ENCODE measurements around the gene SLC26A11.
A peak's percentile ranks its signal among the peaks of the same experiment; 100 is the strongest.

Gene SLC26A11

DNA sequence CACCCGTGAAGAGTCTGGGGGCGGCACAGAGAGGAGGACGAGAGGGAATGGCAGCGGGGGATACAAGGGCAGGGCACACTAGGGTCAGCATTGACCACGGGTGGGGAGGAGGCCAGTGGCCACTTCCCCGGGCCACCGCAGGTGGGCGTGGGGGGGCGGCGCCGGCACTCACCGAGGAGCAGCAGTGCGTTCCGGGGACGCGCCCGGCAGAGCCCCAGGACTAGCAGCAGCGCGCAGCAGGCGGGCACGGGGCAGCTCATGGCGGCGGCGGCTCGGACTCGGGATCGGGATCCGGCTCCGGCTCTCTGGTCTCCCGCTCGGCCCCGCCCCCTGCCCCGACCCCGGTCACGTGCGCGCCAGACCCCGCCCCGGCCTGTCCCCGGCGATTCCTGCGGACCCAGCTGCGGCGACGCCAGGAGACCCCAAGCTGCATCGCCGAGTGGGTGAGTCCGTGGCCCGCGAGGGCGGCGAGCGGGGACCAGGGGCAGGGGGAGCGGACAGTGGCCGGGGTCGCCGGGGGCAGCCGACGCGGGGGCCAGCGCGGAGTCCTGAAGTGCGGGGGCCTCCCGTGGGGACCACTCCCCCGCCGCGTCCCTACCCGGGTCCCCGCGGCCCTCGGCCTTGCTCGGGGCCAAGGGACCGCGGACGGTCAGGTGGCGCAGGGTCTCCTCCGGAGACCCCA lies at the start of gene SLC26A11, which contains the start of gene SGSH:
SLC26A11 (plus strand) TSS at position 374 of the 682 bp plus-strand sequence. CDS start 1,134 bp downstream, outside the sequence.
SGSH (minus strand) TSS at position 280 of the 682 bp plus-strand sequence; CDS start at position 260, 20 bp downstream.
- peak; percentile 69 for DNase-seq

DNA sequence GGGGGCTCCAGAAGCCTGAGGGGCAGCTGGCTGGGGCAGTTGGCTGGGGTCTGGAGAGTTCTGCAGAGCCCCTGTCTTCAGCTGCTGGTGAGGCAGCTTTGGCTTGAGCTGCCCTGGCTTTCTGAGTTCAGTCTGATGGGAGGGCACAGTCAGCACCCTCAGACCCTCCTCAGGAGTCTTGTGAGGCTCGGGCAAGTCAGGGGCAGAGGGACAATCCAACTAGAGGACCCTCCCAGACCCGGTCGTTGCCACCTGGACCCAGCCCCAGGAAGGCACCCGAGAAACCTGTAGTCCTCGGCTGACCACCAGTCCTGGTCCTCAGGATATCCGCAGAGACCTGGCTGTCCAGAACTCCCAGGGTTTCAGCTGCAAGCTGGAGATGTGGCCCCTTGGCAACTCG lies 48.5 kb upstream of the SLC26A11 start:
- no peak for DNase-seq

DNA sequence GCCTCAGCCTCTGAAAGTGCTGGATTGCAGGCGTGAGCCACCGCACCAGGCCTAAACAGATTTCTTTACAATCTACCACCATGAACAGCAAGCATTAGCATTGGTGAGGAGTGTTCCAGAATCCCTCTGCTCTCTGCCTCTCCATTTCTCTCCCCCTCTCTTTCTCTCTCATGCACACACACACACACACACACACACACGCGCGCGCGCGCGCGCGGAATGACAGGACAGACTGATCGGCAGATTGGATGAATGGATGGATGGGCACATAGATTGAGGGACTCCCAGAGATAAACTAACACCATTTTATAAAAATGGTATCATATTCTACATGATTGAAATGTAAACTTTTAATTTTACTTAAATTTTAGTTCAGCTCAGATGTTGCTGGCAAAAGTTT lies 47.1 kb upstream of the SLC26A11 start:
- no peak for DNase-seq

DNA sequence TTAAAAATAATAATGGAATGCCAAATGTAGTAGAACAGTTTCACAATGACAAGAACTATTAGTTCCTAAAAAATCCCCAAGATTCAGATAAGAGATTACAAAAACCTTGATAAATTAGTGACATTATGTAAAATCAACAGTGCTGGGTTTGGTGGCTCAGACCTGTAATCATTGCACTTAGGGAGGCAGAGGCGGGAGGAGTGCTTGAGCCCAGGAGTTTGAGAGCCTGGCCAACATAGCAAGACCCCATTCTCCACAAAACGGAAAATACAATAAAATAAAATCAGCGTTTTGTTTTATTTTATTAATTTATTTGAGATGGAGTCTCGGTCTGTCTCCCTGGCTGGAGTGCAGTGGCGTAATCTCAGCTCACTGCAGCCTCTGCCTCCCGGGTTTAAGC lies 46.3 kb upstream of the SLC26A11 start:
- no peak for DNase-seq

DNA sequence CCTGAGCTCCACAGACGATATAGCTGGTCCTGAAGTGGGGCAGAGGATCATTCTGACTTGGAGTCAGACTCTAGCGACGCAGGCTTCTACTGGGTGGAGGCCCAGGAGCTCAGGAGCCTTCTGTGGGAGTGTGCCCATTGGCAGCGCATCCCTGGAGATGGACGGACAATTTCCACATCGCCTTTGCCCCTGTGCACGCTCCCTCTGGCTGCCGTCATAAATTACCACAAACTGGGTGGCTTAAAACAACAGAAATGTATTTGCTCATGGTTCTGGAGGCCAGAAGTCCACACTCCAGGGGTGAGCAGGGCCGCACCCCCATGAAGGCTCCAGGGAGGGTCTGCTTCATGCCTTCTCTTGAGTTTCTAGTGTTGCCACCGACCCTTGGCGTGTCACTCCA lies 43.5 kb upstream of the SLC26A11 start:
- DNase-seq, result no peak

DNA sequence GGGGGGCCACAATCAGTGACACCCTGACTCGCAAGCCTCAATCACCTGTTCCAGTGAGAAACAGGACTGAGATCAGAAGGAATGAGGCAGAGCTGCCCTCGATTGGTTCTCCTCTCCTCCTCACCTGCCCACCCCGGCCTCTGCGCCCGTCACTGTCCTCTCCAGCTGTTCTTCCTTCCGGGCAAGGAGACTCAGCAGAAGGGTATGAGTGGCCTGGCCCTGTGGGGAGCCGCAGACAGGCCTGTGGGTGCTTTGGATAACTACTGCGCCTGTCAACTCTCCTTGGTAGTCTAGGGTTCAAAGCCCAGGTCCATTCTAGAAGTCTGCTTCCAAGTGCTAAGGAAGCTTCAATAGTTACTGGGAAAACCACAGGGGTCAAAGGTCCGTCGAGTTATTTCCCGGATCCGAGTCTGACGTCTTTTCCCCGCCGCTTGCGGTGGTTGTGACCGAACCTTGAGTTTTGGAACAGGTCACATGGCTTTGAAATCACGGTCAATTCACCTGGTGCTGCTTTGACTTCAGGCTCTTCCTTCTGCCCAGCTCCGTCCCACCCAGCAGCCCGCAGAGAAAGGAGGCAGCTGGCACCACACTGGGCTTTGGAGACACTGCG lies 42.1 kb upstream of the SLC26A11 start:
- no peak for DNase-seq

DNA sequence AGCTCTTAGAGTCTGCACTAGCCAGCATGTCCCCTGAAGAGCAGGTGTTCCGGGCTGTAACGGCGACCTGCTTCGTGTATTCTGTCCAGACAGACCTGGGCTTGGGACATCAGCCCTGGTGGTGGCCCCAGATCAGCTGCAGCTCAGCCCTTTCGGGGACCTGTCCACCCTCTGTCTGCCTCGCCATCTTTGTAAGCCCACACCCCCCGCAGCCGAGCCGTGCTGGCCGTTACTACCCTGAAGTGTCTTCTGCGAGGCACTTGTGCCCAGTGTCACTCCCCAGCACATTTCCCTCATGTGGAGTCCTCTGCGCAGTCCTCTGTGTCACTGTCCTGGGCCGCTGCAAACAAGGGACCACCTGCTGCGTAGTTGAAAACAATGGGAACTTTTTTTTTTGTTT lies 40.0 kb upstream of the SLC26A11 start:
- DNase-seq, result no peak

DNA sequence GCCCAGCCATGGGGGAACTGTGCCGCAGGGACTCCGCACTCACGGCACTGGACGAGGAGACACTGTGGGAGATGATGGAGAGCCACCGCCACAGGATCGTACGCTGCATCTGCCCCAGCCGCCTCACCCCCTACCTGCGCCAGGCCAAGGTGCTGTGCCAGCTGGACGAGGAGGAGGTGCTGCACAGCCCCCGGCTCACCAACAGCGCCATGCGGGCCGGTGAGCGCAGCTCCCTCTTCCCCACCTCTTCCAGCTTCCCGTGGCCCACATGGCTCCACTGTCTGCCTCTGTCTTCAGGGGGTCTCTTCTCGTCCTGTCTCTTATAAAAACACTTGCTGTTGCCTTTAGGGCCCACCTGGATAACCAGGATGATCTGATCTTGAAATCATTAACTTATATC lies 38.8 kb upstream of the SLC26A11 start:
- DNase-seq, result no peak

DNA sequence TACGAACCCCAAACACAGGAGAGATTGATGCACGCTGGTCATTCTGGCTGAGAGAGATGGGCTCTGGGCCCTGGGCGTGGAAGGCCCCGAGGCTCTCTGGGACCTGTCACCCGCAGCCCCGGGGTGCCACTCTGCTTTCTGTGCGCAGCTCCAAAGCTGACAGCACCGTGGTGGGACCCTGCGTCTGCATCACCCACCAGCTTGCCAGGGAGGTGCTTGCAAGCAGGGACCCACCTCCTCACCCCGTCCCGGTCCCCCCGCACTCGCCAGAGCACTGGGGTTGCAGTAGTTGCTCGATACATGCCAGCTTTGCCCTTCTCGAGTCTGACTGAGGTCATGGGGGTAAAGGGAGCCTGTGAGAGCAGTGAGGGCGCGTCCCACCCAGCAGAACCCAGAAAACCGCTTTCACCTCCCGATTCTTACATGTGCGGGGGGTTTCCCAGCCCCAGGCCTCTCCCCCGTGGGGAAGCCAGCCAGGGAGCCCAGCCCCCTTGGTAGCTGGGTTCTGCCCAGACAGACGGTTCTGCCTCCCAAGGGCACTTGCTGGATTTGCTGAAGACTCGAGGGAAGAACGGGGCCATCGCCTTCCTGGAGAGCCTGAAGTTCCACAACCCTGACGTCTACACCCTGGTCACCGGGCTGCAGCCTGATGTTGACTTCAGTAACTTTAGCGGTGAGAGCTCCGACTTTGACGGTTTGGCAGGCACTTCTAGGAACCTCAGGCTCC lies 37.9 kb upstream of the SLC26A11 start:
- DNase-seq, result no peak

DNA sequence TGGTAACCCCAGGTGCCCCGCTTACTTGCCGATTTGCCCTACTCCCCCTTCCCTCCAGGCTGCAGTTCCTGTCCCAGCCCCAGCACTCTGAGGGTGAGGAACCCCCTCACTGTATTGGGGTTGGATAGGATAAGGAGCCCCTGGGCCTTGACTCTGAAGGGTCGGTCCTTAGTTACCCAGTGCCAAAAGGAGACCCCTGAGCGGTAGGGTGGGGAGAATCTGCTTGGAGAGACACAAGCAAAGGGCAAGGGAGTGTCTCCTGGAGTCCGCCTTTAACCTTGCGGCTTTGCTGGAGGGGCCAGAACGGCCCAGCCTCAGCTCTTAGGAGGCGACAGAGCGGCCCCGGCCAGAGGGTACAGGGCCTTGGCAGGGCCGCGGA lies 37.4 kb upstream of the SLC26A11 start:
- no peak for DNase-seq

DNA sequence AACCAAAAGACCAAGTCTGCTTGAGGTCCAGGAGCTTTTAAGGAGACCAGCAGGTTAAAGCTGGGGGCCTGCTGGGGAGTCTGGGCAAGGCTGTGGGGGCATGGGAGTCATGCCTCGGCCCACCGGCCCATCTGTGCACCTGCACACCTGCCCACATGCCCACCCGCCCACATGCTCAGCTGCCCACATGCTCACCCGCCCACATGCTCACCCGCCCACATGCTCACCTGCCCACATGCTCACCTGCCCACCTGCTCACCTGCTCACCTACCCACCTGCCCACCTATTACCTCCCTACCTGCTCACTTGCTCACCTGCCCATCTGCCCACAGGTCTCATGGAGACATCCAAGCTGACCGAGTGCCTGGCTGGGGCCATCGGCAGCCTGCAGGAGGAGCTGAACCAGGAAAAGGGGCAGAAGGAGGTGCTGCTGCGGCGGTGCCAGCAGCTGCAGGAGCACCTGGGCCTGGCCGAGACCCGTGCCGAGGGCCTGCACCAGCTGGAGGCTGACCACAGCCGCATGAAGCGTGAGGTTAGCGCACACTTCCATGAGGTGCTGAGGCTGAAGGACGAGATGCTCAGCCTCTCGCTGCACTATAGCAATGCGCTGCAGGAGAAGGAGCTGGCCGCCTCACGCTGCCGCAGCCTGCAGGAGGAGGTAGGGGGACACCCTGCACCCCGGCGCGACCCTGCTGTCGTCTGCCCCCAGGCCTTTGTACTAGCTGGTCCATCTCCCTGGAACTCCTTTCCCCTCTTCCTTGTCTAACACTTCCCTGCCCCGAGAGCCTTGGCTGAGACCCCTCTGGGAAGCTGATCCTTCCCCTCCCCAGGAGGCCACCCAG lies 36.4 kb upstream of the SLC26A11 start:
- no peak for DNase-seq

DNA sequence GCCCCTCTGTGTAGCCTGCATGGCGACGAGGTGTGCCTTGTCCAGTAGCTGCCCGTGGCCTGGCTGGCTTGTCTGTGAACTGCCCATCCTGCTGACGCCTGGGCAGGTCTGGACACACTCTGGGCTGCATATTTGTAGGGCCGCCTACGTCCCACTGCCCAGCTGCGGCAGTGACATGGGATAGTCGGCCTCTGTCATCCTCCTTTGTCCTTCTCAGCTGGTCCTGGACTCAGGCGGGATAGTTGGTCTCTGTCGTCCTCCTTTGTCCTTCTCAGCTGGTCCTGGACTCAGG lies 35.9 kb upstream of the SLC26A11 start:
- DNase-seq, result no peak

DNA sequence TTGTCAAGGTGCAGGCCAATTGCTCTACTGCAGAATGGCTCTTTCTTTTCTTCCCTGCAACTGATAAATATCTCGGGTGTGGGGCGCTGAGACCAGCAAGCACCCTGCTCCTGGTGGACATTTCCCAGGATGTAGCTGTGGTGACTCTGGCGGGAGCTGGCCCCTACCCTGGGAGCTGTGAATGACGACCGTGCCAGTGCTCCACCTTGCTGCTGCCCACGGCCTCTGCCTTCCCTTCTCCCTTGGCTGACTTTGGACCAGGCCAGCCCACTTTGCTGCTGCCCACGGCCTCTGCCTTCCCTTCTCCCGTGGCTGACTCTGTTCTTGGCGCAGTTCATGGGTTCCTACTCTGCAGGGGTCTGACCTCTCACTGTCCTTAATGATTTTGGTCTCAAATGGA lies 34.3 kb upstream of the SLC26A11 start:
- DNase-seq, result no peak

DNA sequence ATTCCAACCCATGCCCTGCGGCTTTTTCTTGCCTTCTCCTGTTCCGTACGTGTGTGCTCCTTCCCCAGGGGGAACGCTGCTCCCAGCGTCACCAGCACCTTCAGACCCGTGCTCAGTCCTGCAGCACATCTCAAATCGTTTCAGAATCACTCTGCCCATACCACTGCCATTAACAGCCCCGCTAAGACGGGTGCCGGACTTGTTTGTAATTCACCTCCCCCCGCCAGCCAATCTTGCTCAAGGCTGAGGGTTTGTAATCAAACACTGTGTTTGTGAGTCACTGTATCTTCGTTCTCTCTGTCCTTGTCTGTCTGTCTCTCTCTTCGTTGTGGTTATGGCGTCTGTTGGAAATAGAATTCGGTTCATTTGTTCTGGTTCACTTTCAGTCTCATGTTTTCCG lies 33.1 kb upstream of the SLC26A11 start:
- no peak for DNase-seq

DNA sequence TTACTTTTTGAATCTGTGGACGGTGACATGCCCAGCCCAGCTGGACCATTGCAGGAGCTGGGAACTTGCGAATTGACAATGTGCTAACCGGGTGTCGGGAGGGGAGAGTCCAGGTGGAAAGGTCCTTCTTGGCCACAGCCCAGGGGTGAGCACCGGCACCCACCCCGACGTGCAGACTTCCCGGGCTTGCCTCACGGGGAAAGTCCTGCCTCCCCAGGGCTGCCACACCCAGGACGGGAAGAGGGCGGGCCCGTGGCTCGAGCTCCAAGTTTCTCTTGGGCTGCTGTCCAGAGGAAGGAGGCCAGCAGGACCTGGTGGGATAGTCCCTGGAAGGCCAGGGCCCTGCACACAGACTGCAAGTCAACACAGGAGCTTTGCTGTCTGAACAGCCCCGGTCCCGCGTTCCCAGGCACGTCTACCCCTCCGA lies 32.7 kb upstream of the SLC26A11 start:
- DNase-seq, result no peak

DNA sequence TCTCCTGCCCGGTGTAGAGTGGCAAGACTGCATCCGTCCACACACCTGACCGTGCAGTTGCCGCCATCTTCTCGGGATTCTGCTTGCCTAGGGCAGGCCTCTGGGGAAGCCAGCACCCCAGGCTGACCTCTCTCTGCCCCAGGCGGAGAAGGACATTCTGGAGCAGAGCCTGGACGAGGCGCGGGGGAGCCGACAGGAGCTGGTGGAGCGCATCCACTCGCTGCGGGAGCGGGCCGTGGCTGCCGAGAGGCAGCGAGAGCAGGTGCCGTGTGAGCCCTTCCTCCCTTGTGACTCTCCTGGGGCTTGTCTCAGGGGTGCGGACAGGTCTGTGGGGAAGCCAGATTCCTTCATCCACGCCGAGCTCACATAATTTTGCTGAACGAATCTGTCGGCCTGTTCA lies 30.6 kb upstream of the SLC26A11 start:
- no peak for DNase-seq

DNA sequence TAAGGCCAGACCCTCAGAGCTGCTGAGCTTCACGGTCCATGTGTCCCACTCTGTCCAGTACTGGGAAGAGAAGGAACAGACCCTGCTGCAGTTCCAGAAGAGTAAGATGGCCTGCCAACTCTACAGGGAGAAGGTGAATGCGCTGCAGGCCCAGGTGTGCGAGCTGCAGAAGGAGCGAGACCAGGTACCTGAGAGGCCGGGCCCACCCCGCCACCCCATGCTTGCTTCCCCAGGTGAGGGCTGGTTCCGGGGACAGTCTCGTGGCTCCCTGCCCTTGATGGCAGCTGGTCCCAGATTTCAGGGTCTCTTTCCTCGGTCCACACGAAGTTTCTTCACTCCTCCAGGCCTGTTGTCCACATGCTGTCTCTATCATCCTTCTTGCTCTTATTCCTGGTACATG lies 29.5 kb upstream of the SLC26A11 start:
- DNase-seq, result no peak

DNA sequence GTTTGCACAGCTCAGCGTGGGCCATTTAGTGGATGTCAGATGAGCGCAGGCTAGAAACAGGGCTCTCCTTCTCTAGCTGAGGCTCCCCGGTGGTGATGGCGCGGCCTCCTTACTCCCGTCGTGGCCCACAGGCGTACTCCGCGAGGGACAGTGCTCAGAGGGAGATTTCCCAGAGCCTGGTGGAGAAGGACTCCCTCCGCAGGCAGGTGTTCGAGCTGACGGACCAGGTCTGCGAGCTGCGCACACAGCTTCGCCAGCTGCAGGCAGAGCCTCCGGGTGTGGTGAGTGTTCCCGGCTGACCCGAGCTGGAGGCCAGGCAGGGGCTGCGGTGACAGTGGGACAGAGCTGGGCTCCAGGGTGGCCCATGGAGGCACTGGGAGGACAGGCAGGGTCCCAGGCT lies 29.0 kb upstream of the SLC26A11 start:
- no peak for DNase-seq

DNA sequence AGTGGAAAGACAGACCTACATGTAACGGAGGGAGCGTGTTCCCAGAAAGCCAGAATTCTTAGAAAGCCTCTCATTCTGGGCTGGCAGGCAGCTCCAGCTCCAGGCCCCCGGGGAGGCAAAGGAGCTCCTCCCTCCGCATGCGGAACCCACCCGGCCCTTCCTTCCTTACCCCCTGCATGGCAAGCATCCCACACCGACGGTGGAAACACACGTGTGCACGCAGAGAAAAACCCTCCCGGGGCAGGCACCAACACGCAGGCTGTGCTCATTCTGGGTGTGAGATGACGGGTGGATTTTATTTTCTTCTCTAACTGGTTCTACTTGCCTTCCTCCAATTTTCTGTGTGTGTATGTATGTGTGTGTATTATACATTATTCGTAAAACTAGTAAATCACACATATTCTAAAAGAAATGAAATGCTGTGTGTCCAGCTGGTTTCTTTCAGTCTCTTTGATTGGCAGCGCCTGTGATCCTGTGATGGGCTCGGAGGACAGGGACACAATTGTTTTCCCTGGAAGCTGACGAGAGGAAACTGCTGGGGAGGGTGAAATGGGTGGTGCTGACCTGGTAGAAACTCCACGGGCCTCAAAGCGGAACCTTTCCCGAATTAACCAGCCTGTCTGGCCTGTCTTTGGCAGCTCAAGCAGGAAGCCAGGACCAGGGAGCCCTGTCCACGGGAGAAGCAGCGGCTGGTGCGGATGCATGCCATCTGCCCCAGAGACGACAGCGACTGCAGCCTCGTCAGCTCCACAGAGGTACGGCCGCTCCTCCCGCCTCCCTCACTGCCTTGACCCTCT lies 28.2 kb upstream of the SLC26A11 start:
- DNase-seq, result no peak

DNA sequence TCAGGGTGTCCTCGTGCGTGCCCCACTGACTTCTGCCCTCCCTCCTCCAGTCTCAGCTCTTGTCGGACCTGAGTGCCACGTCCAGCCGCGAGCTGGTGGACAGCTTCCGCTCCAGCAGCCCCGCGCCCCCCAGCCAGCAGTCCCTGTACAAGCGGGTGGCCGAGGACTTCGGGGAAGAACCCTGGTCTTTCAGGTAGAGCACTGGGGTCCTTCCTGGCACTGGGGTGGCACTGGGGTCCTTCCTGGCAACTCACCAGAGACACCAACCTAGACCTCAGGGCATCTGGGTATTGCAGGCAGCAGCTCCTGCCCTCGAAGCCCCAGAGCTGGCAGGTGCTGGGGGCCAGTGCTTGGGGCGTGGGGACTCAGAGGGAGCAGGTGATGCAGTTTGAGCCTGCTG lies 25.1 kb upstream of the SLC26A11 start:
- DNase-seq, result no peak

DNA sequence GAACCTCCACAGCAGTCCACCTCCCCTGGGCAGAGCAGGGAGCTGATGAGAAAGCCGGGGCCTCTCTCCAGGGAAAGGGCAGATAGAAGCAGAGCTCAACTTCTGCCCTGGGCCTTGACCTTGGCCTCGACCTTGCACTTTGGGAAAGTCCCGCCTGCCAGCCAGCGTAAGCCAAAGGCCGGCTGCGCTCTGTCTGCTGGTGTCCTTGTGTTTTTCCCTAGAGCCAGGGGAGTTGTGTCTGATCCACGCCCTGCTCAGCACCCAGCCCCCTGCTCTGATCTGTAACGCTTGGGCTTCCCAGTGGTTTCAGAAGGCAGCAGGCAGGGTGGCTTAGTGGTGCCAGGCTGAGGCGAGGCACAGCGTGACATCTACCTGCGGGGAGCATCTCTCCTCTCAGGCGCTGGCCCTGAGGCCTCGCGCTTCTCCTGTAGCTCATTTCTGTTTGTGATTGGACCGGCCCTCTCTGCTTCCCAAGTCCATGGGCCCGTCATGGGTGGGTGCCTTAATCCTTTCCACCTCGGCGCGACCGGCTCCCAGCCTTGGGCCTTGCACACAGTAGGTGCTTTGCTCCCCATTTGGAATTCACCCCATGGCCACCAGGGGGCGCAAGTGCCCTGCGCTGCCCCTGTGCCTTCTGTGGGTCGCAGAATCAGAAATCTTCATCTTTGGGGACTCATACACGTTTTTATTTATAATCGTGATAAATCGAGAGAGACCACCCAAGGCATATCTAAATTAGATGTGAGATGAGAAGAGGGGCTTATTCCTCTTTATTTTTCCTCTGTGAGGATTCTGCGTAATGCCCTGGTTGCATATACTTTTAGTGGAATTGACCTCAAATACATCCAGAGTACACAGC lies 24.3 kb upstream of the SLC26A11 start:
- DNase-seq, result no peak

DNA sequence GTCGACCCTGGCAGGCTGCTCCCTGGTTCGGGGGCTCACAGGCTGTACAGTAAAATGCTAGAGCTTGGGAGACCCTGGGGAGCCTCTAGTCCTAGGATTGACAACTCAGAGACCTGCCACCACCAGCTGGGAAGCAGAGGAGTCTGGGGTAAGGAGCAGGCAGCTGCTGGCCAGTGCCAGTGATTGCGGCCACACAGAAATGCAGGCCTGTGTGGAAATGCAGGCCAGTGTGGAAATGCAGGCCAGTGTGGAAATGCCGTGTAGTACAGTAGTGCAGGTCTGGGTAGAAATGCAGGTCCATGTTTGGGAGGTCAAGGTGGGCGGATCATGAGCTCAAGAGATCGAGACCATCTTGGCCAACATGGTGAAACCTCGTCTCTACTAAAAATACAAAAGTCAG lies 23.6 kb upstream of the SLC26A11 start:
- DNase-seq, result no peak

All from NCI-H510A treated with DMSO at 0.1 percent for 48 hours (cell line).